NCI-H1048 (cell line): ENCODE results near the gene NT5C3B.
"Not testable (repeated sequence)": the region's sequence is repeated elsewhere in the genome, so short reads cannot be mapped to it uniquely, and the experiment has no call there.

ENCODE experiments used
- DNase-seq: peaks from one replicate; lab custom pipeline; 2025; lab: John Stamatoyannopoulos, UW

Gene NT5C3B

DNA sequence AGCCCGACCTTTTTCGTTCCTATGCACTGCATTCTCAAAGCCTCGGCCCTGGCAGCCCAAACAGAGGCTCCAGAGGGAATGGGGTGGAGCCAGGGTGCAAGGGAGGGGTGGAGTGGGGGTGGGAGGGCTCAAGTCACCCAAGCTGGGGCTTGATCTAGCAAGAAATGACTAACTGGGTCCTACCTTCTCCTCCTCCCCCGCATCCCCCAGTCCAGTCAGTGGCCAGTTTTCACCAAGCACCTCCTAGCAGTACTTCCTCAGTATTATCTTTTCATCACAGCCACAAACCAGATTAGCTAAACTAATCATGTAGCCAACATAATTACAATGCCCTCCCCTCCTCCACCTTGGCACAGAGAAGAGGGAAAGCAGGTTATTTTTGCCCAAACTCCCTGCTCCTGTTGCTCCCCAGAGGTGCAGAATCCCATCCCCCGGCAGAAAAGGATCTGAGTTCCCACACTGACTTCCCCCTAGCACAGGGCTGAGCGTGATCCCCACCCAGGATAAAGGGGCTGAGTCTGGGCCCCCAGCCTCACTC lies 51.8 kb downstream of the NT5C3B start:
- no peak for DNase-seq

DNA sequence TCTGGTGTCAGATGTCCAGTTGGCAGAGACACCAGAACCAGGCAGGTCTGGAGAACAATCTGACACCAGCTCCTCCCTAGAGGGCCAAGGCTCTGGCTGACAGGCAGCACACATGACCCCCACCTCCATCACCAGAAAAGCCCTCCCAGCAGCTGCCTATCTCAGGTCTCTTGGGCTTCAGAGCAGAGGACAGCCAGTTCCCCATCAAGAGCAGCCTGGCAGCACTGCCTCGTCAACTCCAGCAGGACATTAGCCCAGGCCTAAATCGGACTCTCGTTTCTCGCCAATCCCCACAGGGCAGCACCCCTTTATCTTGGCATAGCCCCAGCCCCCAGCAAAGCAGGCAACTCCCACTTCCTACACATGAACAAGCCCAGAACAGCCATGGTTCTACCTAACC lies 53.9 kb downstream of the NT5C3B start:
- DNase-seq, result no peak

DNA sequence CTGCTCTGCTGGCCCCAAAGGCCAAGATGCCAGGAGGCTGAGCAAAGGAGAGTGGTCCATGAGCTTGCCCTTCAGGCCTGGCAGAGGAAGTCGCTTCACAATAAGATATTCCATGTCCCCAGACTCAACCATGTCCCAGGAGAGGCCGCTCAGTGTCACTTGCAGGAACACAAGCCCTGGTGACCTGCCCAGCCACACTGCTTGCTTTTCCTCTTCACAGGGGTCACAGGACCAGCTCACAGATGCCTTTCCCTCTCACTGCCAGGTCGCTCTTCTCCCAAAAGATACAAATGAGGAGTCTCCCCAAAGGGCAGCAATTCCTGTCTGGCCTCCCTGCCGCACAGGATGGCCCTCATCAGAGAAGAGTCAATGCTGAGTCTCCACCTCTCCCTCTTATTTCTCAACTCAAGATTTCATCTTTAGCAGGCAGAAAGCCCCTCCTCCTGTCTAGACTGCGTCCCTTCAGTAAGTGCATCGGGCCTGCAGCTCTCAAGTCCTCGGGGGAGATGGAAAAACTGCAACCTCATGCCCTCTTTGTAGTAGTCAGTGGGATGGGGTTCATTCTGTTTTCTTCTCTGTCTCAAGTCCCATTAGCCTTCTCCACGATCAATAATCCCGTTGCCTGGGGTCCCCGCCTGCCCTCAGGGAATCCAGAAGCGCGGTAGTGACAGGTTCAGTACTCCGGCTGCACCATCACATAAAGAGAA lies 54.5 kb downstream of the NT5C3B start:
- no peak for DNase-seq

DNA sequence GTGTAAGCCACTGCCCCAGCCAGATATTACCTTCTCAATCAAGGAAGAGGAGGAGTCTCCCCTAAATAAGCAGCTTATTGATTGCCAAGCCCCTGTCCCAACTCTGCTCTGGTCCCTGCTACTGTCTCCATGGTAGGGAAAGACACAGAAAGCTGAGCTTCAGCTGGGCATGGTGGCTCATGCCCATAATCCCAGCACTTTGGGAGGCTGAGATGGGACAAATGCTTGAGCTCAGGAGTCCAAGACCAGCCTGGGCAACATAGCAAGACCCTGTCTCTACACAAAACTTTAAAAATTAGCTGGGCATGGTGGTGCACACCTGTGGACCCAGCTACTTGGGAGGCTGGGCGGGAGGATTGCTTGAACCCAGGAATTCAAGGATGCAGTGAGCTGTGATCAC lies 56.1 kb downstream of the NT5C3B start:
- no peak for DNase-seq

DNA sequence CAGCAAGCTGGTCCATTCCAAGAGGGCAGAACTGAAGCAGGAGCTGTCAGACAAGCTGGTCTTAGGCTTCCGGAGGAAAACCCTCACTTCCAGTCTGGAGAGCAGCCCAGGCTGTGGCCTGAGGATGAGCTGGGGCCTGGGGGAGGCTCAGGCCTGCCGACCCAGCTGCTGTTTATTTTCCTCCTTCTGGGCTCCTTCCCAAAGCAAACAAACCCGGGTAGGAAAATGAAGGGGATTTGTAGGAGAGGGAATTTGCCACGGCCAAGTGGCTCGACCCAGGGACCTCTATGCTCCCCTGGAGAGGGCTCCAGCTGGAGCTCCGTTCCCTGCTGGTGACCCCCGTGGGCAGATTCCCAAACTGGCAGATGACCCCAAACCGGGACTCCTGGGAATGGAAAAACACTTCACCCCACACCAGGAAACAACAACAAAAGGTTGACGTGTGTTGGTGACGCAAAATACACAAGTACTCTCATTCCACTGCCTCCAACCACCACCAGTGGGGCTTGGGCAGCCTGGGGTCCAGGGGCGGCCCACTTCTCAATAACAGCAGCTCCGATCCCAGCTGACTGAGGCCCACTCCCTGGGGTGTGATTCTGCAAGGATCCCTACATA lies 58.4 kb downstream of the NT5C3B start:
- no peak for DNase-seq

DNA sequence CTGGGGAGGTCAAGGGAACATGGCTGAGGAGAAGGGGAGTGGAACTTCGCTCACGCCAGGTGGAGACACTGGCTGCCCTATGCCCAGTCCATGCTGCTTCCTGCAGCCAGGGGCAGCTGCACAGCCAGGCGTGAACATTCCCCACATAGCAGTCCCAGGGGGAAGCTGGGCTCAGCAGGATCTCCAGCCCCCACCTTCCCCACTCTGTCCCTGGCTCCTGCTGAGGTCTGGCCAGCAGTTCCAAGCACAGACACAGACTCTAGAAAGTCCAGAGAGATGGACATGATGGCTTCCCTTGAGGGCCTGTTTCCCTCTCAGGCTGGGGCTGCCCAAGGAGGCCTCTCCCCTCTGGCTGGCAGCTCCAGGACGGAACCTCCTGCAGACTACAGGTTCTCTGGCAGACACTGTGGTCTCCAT lies 58.9 kb downstream of the NT5C3B start:
- no peak for DNase-seq

DNA sequence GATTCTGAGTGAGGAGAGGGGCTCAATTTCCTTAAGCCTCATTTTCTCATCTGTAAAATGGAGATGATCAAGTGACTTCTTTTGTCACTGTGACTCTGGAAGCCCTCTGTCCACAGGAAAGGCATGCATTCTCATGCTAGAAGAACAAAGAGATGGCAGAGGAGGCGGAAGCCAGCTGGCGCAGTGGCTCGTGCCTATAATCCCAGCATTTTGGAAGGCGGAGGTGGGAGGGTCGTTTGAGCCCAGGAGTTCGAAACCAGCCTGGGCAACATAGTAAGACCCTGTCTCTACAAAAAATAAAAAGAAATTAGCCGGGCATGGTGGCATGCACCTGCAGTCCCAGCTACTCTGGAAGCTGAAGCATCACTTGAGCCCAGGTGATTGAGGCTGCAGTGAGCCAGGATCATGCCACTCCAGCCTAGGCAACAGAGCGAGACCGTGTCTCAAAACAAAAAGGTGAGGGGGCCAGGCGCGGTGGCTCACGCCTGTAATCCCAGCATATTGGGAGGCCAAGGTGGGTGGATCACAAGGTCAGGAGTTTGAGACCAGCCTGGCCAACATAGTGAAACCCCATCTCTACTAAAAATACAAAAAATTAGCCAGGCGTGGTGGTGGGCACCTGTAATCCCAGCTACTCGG lies 59.7 kb downstream of the NT5C3B start:
- not testable (repeated sequence) for DNase-seq

DNA sequence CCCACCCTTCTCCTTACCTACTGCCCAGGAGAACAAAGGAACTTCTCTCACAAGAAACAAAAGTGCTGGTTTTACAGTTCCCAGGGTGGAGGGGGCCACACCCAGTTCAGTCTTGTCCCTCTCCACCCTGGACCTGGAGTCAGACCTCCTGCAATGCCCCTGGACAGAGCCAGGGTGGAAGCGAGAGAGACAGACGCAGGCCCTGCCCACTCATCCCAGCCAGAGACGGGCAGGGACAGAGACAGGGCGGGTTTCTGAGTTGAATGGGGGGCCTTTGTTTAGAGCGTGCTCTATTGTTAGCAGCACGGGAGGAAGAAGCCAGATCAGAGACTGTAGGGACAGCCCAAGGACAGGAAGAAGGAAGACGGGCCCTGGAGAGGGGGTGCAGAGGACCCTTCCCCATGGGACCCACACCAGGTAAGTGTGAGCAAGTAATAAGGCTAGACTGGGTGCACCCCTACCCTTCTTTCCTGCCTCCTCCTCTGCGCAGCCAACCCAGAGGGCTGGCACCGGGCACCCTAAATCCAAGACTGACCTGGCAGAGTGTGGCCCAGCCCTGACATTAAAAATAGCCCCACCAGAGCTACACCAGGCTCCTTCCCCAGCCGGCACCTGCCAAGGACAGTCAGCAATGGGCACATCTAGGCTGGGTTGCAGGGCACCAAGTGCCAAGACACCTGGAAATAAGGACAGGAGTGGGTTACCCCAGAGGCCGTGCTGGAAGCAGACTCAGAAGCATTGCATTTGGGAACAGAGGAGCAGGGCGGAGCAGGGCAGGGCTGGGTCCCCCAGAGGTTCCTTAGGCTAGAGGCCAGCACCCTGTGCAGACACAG lies 60.4 kb downstream of the NT5C3B start:
- no peak for DNase-seq
